NCI-H1930 (cell line): ENCODE results near the gene ST13.
A peak's percentile ranks its signal among the peaks of the same experiment; 100 is the strongest.
"Not testable (repeated sequence)": the region's sequence is repeated elsewhere in the genome, so short reads cannot be mapped to it uniquely, and the experiment has no call there.

Source experiments
- DNase-seq, 2 experiments: peaks; one replicate each; lab custom pipeline; 2025; lab: John Stamatoyannopoulos, UW

ST13 gene

DNA sequence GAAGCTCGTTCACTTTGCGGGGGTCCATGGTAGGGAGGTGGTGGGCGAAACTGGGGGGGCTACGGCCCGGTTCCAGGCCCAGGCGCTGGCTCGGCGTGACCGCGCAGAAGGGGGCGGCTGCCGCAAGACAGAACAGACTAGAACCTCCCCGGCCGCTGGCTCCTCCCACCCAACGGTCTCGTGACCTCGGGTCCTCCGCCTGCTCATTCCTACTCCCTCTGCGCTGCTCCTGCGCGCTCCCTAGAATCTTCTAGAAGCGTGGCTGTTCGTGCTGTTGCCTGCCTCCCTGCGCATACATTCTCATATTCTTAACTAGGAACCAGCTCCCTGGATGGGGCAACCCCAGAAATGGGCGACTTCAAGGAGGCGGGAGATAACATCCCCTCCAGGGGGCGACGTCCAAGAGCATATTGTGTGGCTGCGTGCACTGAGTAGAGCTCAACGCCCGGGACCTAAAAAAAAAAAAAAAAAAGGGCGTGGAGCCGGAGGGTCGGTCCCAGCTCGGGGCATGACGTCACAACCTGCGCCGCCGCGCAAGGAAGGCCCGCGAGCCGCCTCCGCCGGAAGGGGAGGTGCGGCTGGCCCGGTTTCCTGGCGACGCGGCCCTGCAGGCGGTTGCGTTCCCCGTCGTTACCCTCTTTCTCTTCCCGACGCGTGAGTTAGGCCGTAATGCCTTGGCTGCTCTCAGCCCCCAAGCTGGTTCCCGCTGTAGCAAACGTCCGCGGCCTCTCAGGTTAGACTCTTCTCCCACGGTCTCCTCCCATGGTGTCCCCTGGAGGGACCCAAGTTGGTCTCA lies at the start of gene ST13, which contains the start of gene XPNPEP3:
Gene ST13, minus strand, starts transcription at position 127 of the 796 bp plus-strand sequence. Its CDS starts 99 bp downstream, at position 28.
Gene XPNPEP3, plus strand, starts transcription at position 636 of the 796 bp plus-strand sequence. Its CDS starts 34 bp downstream, at position 670.
- peak; percentile 94 for DNase-seq

DNA sequence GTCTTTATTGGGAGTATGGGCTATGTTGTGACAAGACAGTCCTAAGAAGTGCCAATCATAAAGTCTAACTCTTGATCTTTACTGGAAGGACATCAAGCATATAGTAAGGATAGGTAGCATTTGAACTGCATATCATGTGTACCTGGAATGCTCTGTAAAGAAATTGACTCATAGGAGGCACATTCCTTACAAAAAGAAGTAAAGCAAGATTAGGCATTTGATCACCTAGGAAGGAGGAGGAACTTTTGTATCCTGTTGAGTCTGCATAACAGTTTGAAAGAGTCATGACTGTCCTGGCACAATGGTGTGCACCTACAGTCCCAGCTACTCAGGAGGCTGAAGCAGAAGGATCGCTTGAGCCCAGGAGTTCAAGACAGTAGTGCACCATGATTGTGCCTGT lies 47.7 kb upstream of the ST13 start:
- no peak for DNase-seq

DNA sequence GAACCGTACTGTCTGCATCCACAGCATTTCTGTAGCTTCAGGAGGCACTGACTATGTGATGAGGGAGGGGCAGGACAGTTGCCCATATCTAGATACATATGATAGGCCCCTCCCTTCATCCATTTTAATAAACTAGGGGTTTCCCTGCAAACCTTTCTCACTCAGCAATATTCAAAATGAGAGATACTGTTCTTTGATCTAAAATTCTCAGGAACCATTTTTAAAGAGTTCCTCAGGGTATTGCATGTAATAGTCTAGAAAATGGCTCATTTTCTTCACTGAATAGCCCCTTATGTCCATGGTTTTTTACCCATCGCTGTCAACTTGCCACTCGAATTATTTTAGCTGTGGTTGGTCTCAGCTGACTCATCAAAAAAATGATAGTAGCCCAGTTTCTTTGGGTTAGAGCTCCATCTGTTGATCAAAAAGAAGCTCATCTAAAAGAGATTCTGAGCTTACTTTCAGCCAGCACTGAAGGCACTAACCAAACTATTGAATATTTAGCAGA lies 42.5 kb upstream of the ST13 start:
- DNase-seq = peak in 1 of 2 experiments; percentile 27

DNA sequence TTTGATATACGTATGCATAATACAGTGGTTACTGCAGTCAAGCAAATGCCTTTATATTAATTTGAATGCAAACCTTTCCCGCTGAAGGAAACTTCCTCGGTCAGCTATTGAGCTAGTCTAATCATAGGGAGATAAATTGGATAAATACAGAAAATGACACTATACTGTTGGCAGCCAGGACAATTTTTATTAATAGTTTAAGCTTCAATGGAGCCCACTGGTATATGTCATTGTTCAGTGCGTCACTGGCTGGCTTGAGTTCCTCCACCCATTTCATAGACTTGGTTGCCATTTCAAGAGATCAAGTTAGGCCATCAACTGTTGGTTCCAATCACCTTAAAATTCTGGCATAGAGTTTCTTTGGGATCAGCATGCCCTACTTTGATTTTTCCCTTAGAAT lies 38.0 kb upstream of the ST13 start:
- no peak for DNase-seq

DNA sequence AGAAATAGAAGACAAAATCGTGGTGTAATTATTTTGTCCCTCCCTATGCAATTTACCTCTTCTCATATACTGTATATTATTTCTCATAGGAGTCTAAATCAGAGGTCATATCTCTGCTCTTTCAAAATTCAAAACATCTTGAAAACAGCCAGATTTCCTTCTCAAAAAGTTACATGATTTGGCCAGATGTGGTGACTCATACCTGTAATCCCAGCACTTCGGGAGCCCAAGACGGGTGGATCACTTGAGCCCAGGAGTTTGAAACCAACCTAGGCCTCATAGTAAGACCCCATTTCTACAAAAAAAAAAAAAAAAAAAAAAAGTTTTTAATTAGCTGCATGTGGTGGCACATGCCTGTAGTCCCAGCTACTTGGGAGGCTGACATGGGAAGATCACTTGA lies 34.4 kb upstream of the ST13 start:
- DNase-seq = no peak

DNA sequence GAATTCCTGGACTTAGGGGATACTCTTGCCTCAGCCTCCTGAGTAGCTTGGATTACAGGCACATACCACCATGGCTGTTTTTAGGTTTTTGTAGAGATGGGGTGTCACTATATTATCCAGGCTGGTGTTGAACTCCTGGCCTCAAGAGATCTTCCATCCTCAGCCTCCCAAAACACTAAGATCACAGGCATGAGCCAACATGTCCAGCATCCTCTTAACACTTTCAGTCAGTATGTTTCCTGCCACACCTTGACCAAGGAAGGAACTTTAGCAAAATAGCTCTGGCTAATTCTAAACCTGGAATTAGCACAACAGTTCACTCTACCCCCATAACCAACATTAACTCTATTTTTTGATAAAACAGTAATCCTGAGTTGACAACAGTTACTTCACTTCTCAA lies 32.7 kb upstream of the ST13 start:
- no peak for DNase-seq

DNA sequence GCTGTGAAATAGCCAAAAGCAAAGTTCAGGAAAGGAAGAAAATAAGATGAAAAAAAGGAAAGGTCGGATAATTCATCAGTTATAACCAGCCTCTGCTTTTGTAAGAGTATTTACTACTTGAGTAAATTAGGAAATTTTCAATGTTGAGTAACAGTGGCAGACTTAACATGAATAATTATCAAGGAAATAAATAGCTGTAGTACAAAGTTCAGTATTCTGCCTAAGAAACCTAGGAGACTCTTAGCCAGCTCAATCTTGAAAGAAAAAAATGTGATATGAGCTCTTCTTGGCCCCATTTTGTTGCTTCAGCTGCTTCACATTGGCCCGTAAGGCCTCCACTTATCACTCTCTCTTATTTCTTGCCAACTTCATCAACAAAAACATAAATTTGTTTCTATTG lies 22.5 kb upstream of the ST13 start:
- no peak for DNase-seq

DNA sequence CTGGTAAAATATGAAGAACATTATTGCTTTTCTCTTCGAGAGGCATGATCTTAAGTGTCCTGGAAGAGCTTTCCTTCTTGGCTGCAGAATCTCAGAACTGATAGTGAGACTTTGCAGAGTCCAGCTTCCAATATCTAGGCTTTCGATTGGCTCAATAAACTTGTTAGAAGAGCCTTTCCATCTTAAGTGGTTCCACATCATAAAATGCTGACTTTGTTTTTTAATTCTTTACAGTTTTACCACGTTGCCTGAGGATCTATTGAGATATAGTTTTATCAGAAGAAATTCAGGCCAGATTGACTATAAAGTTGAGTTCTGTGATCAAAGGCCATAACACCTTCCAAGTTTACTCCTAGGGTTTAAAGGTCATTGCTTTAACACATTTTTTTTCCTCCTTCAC lies 21.0 kb upstream of the ST13 start:
- DNase-seq = no peak

DNA sequence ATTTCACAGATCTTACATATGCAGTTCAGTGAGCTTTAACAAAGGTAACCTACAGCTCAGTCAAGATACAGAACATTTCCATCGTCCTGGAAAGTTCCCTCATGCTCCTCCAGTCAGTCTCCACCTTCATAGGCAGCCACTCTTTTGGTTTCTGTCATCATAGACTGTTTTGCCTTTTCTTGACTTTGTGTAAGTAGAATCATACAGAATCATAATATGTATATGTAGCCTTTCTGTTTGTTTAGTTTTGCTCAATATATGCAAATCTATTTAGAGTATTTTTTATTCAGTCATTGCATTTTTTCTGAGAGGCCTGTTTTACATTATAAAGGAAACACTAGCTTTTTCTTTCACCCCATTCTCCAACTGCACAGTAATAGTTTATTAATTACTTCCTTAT lies 20.5 kb upstream of the ST13 start:
- no peak for DNase-seq

DNA sequence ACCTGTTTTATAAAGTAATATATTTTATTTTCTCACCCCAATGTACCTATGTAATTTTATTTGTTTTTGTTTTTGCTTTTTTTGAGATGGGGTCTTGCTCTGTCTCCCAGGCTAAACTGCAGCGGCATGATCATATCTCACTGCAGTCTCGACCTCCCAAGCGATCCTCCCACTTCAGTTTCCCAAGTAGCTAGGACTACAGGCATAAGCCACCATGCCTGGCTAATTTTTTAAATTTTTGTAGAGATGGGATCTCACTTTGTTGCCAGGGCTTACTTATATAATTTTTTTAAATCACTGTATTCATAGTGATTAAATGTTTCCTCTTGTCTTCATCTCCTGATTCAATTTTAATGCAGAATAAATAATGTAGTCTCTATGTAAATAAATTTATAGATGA lies 18.7 kb upstream of the ST13 start:
- no peak for DNase-seq

DNA sequence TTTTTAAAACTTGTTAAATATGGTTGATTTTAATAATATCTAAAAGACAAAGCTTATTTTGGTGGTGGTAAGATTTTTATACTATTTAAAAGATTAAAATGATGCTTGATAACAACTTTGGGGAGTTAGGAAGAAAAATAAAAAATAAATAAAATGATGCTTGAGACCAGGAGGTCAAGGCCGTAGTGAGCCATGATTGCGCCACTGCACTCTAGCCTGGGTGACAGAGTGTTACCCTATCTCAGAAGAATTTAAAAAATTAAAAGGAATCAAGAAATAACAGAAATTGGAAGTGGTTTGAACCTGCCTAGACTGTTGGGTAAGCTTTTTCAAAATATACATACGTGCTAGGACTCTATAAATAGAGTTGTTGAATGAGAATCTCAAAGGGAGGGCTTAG lies 17.6 kb upstream of the ST13 start:
- DNase-seq = no peak

DNA sequence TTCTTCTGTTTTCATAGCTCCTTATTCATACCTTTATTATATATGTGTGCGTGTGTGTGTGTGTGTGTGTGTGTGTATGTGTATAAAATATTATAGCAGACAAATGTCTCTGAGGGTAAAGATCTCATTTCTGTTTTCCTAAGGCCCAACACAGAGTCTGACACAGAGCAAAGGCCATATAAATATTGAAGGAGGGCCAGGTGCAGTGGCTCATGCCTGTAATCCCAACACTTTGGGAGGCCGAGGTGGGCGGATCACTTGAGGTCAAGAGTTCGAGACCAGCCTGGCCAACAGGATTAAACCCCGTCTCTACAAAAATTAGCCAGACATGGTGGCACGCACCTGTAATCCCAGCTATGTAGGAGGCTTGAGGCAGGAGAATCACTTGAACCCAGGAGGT lies 11.9 kb upstream of the ST13 start:
- not testable (repeated sequence) for DNase-seq

DNA sequence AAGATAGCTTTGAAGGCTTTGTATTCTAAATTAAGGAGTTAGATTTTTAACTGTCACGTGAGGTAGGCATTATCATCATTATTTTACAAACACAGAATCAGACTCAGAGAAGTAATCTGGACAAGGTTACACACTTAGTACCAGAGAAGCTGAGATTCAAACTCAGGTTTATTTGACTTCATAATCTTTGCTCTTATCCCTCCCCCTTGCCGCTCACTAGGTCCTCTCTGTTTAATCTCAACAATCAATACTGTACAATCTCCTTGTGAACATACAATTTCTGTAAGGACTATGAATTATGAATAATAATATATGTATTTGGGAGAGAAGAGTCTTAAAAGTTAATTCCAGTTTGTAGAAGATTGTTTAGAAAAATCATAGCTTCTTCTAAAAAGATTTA lies 10.7 kb upstream of the ST13 start:
- DNase-seq = no peak

DNA sequence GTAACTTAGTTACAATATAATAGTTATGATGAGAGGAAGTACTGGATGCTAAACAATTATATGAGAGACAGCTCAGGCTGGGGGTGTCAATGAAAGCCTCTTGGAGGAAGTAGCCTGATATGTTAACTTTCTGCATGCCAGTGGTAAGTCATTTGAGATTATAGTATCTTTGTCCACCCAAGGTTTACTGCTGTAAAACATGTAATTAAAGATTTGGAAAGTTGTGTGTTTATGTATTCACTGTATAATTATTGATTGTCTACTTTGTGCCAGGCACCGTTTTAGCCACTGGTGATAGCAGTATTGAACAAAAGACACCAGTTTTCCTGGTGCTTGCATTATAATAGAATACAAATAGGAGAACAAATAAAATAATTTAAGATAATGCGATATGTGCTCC lies 6.1 kb upstream of the ST13 start:
- no peak for DNase-seq

DNA sequence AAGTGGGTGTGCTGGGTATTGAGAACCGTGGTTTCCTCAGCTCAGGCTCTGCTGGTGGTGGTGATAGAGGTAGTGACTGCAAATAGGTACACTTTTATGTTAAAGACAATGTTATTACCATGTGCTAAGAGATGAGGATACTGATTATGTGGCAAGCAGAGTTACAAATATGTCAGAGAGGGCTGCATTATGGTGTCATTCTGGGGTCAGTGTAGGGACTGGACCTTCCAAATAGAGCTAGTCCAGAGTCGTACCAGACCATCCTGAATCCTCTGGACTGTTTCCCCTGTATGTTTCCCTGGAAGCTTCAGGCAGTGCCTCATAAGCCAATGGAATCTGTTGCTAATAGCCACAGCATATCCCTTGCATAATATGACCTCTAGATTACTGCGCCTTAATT lies 5.6 kb upstream of the ST13 start, which contains the start of gene DNAJB7:
Gene DNAJB7, minus strand, starts transcription at position 101 of the 400 bp plus-strand sequence. CDS start 119 bp downstream, outside the sequence.
- DNase-seq = no peak

DNA sequence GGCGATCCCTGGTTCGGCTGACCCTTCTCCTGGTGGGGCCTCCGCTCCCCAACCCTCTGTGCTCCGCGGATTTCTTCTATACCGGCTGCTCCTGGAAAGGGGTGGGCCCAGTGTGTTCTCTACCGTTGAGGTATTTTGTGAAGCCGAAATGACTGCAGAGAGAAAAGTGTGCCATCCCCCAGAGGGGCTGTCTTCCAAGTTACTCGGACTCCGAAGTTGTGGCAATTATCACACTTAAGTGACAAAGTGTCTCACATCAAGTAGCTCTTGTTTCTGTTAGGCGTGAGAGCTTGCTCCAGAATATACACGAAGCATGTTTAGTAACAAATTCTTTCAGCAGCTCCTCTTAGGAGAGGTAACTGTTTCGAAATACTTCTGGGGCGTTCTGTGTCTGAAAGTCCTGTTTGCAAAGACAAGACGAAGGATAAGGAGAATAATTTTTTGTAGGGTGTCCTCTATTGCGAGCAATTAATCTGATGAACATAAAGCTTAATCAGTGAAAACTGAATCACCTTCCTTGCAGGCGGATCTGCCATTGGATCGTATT lies 943 bp upstream of the ST13 start:
- no peak for DNase-seq

DNA sequence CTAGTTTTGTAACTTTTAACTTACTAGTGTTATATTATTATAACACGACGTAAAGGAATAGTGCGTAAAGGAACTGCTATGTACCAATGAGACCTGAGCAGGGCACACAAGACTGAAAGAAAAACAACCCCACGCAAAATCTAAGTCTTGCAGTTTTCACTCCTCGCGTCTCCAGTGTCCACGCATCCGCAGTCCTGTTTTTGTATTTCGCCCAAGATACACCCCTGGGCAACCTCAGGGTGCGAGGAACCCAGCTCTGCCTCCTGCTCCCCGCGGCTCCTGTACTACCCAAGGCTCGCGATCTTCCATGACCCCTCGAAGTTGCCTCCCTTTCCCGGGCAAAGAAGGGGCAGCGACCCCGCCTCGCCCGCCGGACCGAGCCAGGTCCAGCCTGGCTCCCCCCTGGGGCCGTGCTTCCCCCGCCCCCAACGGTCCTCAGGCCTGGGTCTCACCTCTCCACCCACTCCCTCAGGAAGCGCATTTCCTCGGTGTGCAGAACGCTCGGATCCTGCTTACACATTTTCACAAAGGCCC lies 393 bp downstream of the ST13 start:
- DNase-seq = no peak

DNA sequence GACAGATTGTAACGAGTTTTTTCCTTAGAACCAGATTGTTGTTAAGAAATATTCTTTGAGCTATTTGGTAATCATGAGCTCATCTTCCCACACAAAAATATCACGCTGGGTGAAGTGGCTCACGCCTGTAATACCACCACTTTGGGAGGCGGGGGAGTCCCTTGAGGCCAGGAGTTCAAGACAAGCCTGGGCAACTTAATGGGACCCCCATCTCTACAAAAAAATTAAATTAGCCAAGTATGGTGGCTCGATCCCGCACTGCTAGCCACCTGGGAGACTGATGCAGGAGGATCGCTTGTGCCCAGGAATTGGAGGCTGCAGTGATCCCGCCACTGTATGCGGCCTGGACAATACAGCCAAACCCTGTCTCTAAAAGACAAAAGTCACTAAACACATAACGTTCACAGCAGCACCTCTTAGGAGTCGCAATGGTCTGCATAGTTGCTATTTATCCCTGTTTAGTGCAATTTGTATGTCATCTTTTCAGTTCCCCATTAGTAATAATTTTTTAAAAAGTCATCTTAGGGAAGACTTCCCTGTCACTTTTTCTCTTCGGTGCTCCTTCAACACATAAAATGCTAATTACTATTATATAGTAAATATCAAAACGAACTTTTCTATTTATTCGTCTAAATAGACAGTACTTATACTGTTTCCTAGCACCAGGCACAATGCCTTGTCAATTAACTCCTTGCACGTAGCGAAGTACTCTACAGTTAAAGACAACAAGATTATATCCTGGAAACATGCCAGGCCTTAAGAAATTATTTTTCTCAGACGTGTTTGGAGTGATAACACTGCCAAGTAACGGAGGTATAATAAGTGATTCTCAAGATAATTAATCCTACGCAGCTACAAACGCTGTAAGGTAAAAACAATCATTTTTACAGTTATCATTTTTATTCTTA lies 1.1 kb downstream of the ST13 start:
- DNase-seq = no peak

DNA sequence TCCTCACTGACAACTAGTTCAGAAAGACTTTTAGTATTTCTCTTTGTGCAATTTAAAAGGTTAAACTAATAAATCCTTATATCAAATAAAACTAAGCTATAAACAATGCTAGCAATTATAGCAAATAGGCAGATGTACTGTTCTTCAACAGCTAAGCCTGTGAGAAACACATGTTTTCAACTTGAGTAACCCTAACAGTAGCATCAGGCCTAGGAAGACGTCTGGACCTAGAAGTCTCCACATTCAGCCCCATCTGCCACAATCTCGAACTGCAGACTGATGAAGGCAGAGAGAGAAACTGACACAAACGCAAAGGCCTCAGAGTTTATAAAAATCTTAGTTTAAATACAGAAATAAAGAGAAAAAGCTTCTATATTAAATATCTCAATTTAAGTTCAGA lies 2.5 kb downstream of the ST13 start:
- no peak for DNase-seq

DNA sequence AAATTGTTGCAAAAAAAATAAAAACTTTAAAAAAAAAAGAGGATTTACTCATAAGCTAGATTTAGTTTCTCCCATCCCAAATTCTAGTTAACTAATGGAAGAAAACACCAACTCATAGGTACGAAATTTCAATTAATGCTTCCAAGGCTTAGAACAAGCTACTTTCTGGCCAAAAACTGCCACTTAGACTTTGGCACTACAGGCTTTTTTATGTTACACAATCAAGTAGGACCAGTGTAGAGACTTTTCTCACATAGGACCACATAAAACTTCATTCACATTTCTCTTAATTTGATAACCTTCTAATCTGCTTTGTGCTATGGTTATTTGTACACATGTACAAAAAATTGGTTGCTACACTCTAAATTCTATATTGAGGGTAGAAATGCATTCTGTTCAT lies 3.1 kb downstream of the ST13 start:
- DNase-seq = no peak

DNA sequence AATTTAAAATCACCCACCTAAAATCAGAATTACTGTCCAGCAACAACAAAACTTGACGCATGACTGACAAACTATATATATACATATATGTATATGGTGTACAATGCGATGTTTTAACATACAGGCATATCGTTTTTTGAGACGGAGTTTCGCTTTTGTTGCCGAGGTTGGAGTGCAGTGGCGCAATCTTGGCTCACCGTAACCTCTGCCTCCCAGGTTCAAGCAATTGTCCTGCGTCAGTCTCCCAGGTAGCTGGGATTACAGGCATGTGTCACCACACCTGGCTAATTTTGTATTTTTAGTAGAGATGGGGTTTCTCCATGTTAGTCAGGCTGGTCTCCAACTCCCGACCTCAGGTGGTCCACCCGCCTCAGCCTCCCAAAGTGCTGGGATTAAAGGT lies 10.6 kb downstream of the ST13 start:
- not testable (repeated sequence) for DNase-seq

DNA sequence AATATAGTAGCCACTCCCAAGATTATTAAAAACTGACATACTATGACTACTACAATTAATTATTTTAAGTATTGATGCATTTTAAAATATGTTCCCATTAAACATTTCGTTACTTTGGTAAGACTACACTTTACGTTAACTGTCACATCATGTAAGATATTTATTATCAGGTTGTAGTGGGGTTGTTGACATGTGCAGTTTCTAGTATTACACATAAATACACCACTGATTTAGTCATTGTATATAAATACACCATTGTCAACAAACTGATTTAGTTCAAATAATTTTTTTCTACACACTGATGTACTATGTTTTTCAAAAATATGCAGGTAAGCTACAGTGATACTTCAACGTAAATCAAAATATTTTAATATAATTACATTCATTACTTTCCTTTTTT lies 11.5 kb downstream of the ST13 start:
- no peak for DNase-seq
